ENCODE measurements around the gene TJP3. TPM values are rescaled to one million over a fixed set of nuclear protein-coding genes. Genes with fewer than 3 reads are reported as not detected.

The TJP3 gene, protein sequence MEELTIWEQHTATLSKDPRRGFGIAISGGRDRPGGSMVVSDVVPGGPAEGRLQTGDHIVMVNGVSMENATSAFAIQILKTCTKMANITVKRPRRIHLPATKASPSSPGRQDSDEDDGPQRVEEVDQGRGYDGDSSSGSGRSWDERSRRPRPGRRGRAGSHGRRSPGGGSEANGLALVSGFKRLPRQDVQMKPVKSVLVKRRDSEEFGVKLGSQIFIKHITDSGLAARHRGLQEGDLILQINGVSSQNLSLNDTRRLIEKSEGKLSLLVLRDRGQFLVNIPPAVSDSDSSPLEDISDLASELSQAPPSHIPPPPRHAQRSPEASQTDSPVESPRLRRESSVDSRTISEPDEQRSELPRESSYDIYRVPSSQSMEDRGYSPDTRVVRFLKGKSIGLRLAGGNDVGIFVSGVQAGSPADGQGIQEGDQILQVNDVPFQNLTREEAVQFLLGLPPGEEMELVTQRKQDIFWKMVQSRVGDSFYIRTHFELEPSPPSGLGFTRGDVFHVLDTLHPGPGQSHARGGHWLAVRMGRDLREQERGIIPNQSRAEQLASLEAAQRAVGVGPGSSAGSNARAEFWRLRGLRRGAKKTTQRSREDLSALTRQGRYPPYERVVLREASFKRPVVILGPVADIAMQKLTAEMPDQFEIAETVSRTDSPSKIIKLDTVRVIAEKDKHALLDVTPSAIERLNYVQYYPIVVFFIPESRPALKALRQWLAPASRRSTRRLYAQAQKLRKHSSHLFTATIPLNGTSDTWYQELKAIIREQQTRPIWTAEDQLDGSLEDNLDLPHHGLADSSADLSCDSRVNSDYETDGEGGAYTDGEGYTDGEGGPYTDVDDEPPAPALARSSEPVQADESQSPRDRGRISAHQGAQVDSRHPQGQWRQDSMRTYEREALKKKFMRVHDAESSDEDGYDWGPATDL
- total RNA-seq = not detected in 2 replicates

GRCh38 chr19:3708207-3708931, at the start of gene TJP3:
TJP3 (plus strand) TSS chr19:3708384; CDS start chr19:3728433, 20,049 bp downstream.

DNA sequence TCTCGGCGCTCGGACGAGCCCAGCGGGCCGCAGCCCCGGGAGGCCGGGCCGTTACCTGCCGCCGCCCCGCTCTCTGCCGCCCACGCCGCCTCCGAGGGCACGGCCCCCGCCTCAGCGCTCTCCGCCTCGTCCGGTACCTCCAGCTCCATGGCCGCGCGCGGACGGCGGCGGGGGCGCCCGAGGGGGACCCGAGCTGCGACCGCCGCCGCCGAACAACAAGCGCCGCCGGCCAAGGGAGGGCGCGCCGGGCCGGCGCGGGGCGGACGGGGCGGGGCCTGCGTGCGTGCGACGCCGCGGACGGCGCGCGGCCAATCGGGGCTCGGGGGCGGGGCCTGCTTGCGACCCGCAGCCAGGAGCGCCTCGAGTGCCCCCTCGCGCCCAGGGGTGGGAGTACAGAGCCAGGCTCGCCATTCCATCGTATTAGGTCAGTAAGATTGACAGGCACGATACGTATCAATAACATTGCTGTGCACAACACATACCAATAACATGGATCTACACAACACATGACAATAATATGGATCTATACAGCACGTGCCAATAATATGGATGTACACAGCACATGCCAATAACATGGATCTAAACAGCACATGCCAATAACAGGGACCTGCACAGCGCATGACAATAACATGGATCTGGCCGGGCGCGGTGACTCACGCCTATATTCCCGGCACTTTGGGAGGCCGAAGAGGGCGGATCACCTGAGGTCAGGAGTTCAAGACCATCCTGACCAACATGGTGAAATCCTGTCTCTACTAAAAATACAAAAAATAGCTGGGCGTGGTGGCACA, 7.7 kb upstream of the TJP3 start, which contains the start of gene PIP5K1C:
Gene PIP5K1C, minus strand, starts transcription at position 227 of the 791 bp plus-strand sequence. Its CDS starts 78 bp downstream, at position 149.

DNA sequence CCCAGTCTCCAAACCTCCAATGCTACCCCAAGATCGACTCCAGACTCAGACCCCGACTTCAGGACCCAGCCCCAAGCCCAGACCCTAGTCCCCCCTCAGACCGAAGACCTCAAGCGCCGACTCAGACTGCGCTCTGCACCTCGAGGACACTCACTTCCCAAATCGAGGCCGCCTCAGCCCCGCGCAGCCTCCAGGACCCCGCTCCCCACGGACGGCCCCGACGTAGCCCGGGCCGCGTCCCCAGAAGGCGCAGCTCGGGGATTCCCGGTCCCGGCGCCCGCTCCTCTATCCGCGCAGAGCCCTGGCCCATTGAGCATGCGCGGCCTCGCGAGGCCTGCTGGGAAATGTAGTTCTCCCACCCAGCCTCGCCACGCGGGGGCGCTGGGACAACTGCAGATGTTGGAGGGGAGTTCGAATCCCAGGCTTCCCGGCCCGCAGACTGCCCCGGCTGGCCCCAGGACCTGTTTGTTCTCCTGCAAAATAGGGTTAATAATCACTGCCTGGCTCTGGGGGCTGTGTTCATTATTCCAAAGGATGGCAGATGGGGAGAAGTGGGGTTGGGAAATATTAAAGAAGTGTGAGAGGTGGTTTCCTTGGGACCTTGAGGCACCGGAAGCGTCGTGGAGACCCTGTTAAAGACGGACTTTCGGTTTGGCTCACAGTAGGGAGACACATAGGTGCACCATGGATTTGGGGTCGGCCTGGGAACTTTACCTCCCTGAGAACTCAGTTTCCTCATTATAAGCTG, 53.4 kb downstream of the TJP3 start, which contains the start of gene APBA3:
Gene APBA3, minus strand, starts transcription at position 311 of the 748 bp plus-strand sequence. CDS start 1,428 bp downstream, outside the sequence.

GRCh38 chr19:3762501-3763459, 54.6 kb downstream of the TJP3 start, which contains the start of gene MRPL54:
MRPL54 (plus strand) TSS chr19:3762682; CDS start chr19:3762701, 19 bp downstream.

DNA sequence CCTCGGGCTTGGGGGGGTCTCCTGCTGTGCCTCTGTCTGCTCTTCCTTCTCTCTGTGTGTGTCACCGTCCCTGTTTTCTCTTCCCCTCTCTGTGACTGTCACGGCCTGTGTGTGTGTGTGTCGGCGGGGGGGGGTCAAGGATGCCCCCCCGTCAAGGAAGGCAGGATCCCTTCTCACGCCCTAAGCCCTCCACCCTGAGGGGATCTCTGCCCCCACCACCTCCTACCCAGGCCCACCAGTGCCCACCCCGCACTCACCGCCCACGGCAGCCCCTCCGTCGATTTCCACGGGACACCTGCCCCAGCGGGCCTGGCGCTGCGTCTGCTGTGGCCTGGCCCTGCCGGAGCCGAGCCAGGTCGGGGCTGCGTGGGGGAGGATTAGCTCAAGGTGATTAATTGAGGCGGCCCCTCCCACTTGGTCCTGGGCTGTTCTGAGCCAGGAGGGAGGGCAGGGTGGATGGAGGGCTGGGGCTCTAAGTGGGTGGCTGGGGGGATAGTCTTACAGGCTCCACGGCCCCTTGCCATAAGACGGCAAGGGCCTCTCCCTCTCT, 63.8 kb downstream of the TJP3 start, which contains the start of gene RAX2:
Gene RAX2, minus strand, starts transcription at position 323 of the 550 bp plus-strand sequence. CDS start 486 bp downstream, outside the sequence.

DNA sequence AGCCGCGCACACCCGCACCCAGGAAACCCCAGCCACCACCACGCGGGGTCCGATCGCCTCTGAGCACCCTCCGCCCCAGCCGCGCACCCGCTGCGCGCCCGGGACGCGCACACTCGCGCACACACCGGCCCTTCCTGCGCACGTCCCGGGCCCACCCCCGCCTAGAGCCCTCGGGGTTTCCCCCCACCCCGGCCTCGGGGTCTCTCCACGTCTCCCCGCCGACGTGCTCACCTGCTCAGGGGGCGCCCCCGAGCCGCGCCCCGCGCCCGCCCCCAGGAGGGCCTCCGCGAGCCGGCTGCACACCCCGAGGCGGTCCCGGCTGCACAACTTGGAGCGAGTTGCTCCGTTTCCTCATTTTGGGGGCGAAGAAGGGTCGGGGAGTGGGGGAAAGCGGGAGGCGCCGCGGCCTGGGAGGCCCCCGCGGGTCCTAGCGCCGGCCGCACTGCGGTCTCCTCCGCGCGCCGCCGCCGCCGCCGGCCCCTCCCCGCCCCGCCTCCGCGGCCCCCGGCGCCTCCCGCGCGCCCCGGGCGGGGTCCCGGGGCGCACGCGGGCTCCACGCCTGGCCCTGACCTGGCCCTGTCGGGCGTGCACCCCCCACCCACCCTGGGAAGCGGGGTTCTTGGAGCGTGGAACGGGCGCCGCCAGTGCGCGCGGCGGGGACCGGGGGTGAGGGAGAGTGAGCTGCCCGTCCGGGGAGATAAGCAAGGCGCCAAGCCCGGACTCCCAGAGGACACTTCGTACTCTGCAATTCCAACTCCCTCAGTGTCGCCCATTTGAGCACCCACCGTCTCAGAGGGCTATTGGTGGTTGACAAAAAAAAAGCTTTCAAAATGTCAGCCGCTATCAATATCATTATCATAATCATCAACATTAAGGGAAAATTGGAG, 78.0 kb downstream of the TJP3 start, which contains the start of gene MATK:
Gene MATK, minus strand, starts transcription at position 444 of the 887 bp plus-strand sequence. CDS start 1,246 bp downstream, outside the sequence.

Other genes starting within 250 kb of the TJP3 start
- not detected in 2 replicates for gene SMIM24, start 227.9 kb upstream of the TJP3 start, total RNA-seq
- not detected in 2 replicates for gene SMIM44, start 224.9 kb upstream of the TJP3 start, total RNA-seq
- gene DOHH, start 207.7 kb upstream of the TJP3 start, total RNA-seq = 30.4 and 35.4 TPM in 2 replicates
- gene FZR1, start 202.1 kb upstream of the TJP3 start, total RNA-seq = 39.8 and 47.2 TPM in 2 replicates
- not detected in 2 replicates for gene TEKTIP1, start 169.2 kb upstream of the TJP3 start, total RNA-seq
- gene MFSD12, start 150.8 kb upstream of the TJP3 start, total RNA-seq = 92.6 and 116 TPM in 2 replicates
- gene HMG20B, start 135.4 kb upstream of the TJP3 start, total RNA-seq = 131 and 144 TPM in 2 replicates
- gene GIPC3, start 122.9 kb upstream of the TJP3 start, total RNA-seq = 1.4 TPM in 2 replicates
- gene TBXA2R, start 101.5 kb upstream of the TJP3 start, total RNA-seq = 8.5 and 9.3 TPM in 2 replicates
- gene CACTIN, start 81.6 kb upstream of the TJP3 start, total RNA-seq = 37.7 and 40.2 TPM in 2 replicates
- 33.5 and 38.7 TPM in 2 replicates for gene PIP5K1C, start 7.9 kb upstream of the TJP3 start, total RNA-seq
- 29.8 and 35.5 TPM in 2 replicates for gene APBA3, start 53.3 kb downstream of the TJP3 start, total RNA-seq
- 106 and 140 TPM in 2 replicates for gene MRPL54, start 54.3 kb downstream of the TJP3 start, total RNA-seq
- gene RAX2, start 63.8 kb downstream of the TJP3 start, total RNA-seq = not detected in 2 replicates
- not detected in 2 replicates for gene MATK, start 78.0 kb downstream of the TJP3 start, total RNA-seq
- gene ZFR2, start 160.7 kb downstream of the TJP3 start, total RNA-seq = not detected in 2 replicates
- gene ATCAY, start 172.3 kb downstream of the TJP3 start, total RNA-seq = not detected in 2 replicates
- gene NMRK2, start 224.7 kb downstream of the TJP3 start, total RNA-seq = not detected in 2 replicates